ENCODE results near the gene SMG6.

SMG6 gene

GRCh38 chr17:2049333-2050299 lies 254.0 kb downstream of the SMG6 start:
- DNase-seq (ENCODE audit: low spot score), result peak; percentile 88

- DNase-seq (ENCODE audit: low spot score), result no peak
These were observed 254.8 kb downstream of the SMG6 start for GRCh38 chr17:2048805-2049204.

GRCh38 chr17:2047590-2047989 lies 256.0 kb downstream of the SMG6 start:
- DNase-seq (ENCODE audit: low spot score), result no peak

- peak; percentile 80 for DNase-seq (ENCODE audit: low spot score)
These were observed 259.2 kb downstream of the SMG6 start for GRCh38 chr17:2044263-2044894.

- no peak for DNase-seq (ENCODE audit: low spot score)
These were observed 259.8 kb downstream of the SMG6 start for GRCh38 chr17:2043785-2044184.

GRCh38 chr17:2042933-2043332 lies 260.7 kb downstream of the SMG6 start:
- DNase-seq (ENCODE audit: low spot score), result no peak

- DNase-seq (ENCODE audit: low spot score), result no peak
These were observed 261.2 kb downstream of the SMG6 start for GRCh38 chr17:2042390-2042847.

GRCh38 chr17:2041561-2042389 lies 261.8 kb downstream of the SMG6 start, which contains the start of gene OVCA2:
Gene OVCA2, plus strand, starts transcription at chr17:2042022. Its CDS starts 26 bp downstream, at chr17:2042048.
- peak; percentile 90 for DNase-seq (ENCODE audit: low spot score)

GRCh38 chr17:2040942-2041560 lies 262.5 kb downstream of the SMG6 start:
- no peak for DNase-seq (ENCODE audit: low spot score)

- DNase-seq (ENCODE audit: low spot score), result no peak
These were observed 263.3 kb downstream of the SMG6 start for GRCh38 chr17:2040219-2040827.

- DNase-seq (ENCODE audit: low spot score), result no peak
These were observed 266.4 kb downstream of the SMG6 start for GRCh38 chr17:2037155-2037554.

GRCh38 chr17:2035541-2036488 lies 267.8 kb downstream of the SMG6 start:
- DNase-seq (ENCODE audit: low spot score), result no peak

GRCh38 chr17:2034806-2035540 lies 268.6 kb downstream of the SMG6 start:
- DNase-seq (ENCODE audit: low spot score), result no peak

GRCh38 chr17:2034157-2034556 lies 269.4 kb downstream of the SMG6 start:
- DNase-seq (ENCODE audit: low spot score), result no peak

GRCh38 chr17:2033153-2033552 lies 270.4 kb downstream of the SMG6 start:
- DNase-seq (ENCODE audit: low spot score), result no peak

GRCh38 chr17:2030779-2031163 lies 272.8 kb downstream of the SMG6 start:
- DNase-seq (ENCODE audit: low spot score), result no peak

- DNase-seq (ENCODE audit: low spot score), result peak; percentile 88
These were observed 273.4 kb downstream of the SMG6 start, which contains the start of gene DPH1 for GRCh38 chr17:2029911-2030778. Gene DPH1, plus strand, starts transcription at chr17:2030153. Its CDS starts 17 bp downstream, at chr17:2030170.

- DNase-seq (ENCODE audit: low spot score), result no peak
These were observed 274.8 kb downstream of the SMG6 start for GRCh38 chr17:2028737-2029136.

All from COLO829 (cell line).